Stomach (tissue), 9 donors: ENCODE measurements around the gene NAB2. TPM values are rescaled to one million over a fixed set of nuclear protein-coding genes. Genes with fewer than 3 reads are reported as not detected.

Experiments used
- DNase-seq, 2 donors: peaks; one replicate each; pipeline versions ENCODE4 v3.0.0 to v3.0.0-alpha.2; 2013 to 2019
- H3K27ac ChIP-seq, 5 donors: fragments of 200-600 bp in 4 of 5; sonication (generic) in 4 of 5; one replicate each; pipeline ENCODE4 v1.5.1; 2013 to 2019; ENCODE audit warnings: mild to moderate bottlenecking in 1 of 5, moderate library complexity in 1 of 5
- H3K27me3 ChIP-seq, 3 donors: fragments of 200-600 bp; sonication (generic); one replicate each; pipeline ENCODE4 v1.5.1; 2017 to 2019; ENCODE audit warnings: mixed run types in 1 of 3
- H3K36me3 ChIP-seq, 4 donors: fragments of 200-600 bp; sonication (generic); 1 replicate in 3 of 4; 2 replicates in 1 of 4; pipeline ENCODE4 v1.5.1; 2016 to 2019
- H3K4me1 ChIP-seq, 4 donors: fragments of 200-600 bp; sonication (generic); one replicate each; pipeline ENCODE4 v1.5.1; 2016 to 2019
- H3K4me3 ChIP-seq, 4 donors: fragments of 200-600 bp; sonication (generic) in 3 of 4; one replicate each; pipeline ENCODE4 v1.5.1; 2016 to 2019; ENCODE audit warnings: mild to moderate bottlenecking in 1 of 4
- H3K9me3 ChIP-seq, 4 donors: fragments of 200-600 bp; sonication (generic); one replicate each; pipeline ENCODE4 v1.5.1; 2016 to 2019
- CTCF ChIP-seq, 7 experiments: fragments of 450-650 bp in 4 of 7; fragments of 200-600 bp in 3 of 7; sonication (generic) in 3 of 7; IDR thresholded peaks; one replicate each; pipeline ENCODE4 v1.5.1; 2016 to 2019; ENCODE audit warnings: antibody characterized with exemption in 7 of 7, control low read depth in 2 of 7, mild to moderate bottlenecking in 1 of 7
- EP300 ChIP-seq: sonication (generic); formaldehyde crosslinking; IDR thresholded peaks from one replicate; pipeline ENCODE4 v1.6.1; 2017; ENCODE audit warnings: antibody characterized with exemption
- POLR2A ChIP-seq, 4 donors: fragments of 450-650 bp; IDR thresholded peaks; one replicate each; pipeline ENCODE4 v1.6.1; 2016; ENCODE audit warnings: antibody characterized with exemption in 4 of 4, control low read depth in 2 of 4, mild to moderate bottlenecking in 1 of 4, moderate library complexity in 1 of 4
- POLR2AphosphoS5 ChIP-seq, 3 donors: sonication (generic); formaldehyde crosslinking; IDR thresholded peaks; one replicate each; pipeline ENCODE4 v1.6.1; 2016; ENCODE audit warnings: antibody characterized with exemption in 3 of 3
- WGBS, 5 donors: extraction: QIAGEN DNeasy Blood & Tissue Kit in 3 of 5; methylation state at CpG; one replicate each; pipeline versions ENCODE4 v1.1.5 to v1.1.7; 2013 to 2018; 5-methylcytosine and 5-hydroxymethylcytosine counted together
- intact Hi-C: fragments of 100-400 bp; cut with DNase I; formaldehyde crosslinking; loops from one replicate; pipeline ENCODE4 v1.15.1; 2023; ENCODE audit warnings: low total_unique reads
- polyA plus RNA-seq, 3 donors: library from polyadenylated mRNA; stranded (reverse); fragments of 200-250 nt; gene quantifications; one replicate each; pipeline ENCODE4 v1.2.3, GENCODE V29; 2013
- total RNA-seq, 5 donors: library from RNA; depleted of rRNA; stranded (reverse); fragments of >200 nt; gene quantifications; one replicate each; pipeline versions ENCODE4 v1.1.0 to v1.2.3, GENCODE V29; 2014 to 2016
- donor health status: healthy with polysubstance abuse.
- donor health status: Bipolar disorder and iron deficiency.
- donor health status: healthy.

Gene NAB2
- total and polyA plus RNA-seq, 8 donors = 1.7 to 16.6 (median 12.1) TPM; not detected in 1

DNA sequence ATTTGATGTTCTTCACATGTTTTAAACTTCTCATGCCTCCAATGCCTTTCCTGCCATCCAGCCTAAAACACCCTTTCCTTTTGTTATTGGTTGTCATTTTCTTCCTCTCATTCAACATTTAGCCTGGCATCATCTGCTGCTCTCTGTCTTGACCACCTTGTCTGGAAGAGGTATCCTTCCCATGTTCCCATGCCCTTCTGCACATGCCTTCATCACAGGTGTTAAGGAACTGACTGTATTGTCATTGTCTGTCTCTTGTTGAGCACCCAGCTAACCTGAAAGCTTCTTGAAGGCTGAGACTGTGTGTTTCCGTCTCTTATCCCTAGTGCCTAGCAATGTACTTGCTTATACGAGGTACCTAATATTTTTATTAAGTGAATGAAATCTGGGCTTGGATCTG lies 34.9 kb downstream of the NAB2 start:
- TF ChIP-seq CTCF (IDR thresholded peaks at IDR 0.05) = no peak
- TF ChIP-seq POLR2AphosphoS5 (IDR thresholded peaks at IDR 0.05) = no peak
- no peak for TF ChIP-seq POLR2A (IDR thresholded peaks at IDR 0.05)
- no peak for TF ChIP-seq EP300
- intact Hi-C loops = loop anchor here (2.0 kb wide), 1 partner anchor 59 kb away; no protein-coding TSS in a partner anchor
- 30 to 53% (median 45%) methylated on average over 2 of the region's 2 CpGs for WGBS, 5 donors

DNA sequence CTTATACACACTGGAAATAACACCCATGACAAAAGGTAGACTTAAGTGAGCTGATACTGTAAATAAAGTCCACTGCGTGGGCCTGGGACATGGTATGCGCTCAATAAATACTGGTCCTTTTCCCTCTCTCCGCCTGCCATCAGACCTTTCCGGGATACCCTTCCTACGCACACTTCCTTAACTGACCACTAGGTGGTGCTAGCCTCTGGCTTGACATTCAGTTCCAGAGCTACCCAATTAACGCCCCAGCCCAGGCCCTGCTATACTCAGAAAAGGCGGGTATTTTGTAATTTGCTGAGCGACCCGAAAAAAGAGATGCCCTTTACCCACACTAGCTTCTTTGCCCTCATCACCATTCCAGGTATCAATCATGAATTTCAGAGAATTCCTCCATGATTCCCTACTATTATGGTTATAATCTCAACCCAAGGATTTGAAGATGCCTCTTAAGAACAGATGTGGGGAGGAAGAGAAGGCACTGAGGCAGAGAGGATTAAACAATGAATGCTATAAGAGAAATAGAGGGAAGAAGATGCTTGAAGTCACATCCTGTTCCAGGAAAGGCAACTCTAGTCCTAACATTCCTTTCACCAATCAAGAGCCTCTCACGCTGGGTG lies 35.5 kb downstream of the NAB2 start:
- Histone ChIP-seq H3K36me3 (no peaks in the 10 kb centered on the region), H3K9me3 (no peaks in the 10 kb centered on the region), H3K4me3 (no peak overlapping the region), H3K27me3 (peaks cover 0 to 11% (median 0%) of the 10 kb centered on the region in 3 donors), H3K27ac (peak overlapping the region in 1 of 5 donors; percentile 13), H3K4me1 (peaks cover 5 to 19% (median 16%) of the 10 kb centered on the region in 4 donors)
- TF ChIP-seq EP300 (no peak), POLR2AphosphoS5 (IDR thresholded peaks at IDR 0.05) (peak in 2 of 3 donors; percentile 10 to 70), CTCF (IDR thresholded peaks at IDR 0.05) (peak in 6 of 7 experiments; percentile 49 to 99 (median 96))
- WGBS, 5 donors = 12 to 14% (median 13%) methylated on average over 10 of the region's 10 CpGs
- DNase-seq = peak; percentile 80 to 92
- intact Hi-C loops = loop anchor here (2.0 kb wide), 1 partner anchor 58 kb away; no protein-coding TSS in a partner anchor

More for the DNA sequence above, 34.9 kb downstream of the NAB2 start:
- no peak for DNase-seq
- Histone ChIP-seq H3K36me3 (no peaks in the 10 kb centered on the region), H3K27ac (no peak overlapping the region), H3K4me3 (no peak overlapping the region), H3K9me3 (no peaks in the 10 kb centered on the region), H3K4me1 (peaks cover 0 to 14% (median 11%) of the 10 kb centered on the region in 4 donors), H3K27me3 (peaks cover 0 to 6% (median 0%) of the 10 kb centered on the region in 3 donors)

DNA sequence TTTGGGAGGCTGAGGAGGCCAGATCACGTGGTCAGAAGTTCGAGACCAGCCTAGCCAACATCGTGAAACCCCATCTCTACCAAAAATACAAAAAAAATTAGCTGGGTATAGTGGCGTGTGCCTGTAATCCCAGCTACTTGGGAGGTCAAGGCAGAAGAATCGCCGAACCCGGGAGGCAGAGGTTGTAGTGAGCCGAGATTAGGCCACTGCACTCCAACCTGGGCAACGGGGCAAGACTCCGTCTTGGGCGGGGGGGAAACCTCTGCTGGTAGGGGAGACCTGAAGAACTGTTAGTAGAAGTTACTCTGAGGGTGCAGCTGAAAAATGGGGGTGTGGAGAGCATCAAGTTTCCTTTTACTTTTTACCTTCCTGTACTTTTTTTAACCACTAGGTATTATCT lies 37.1 kb downstream of the NAB2 start:
- peak overlapping the region in 1 of 5 donors; percentile 96 for H3K27ac ChIP-seq
- H3K9me3 ChIP-seq = no peaks in the 10 kb centered on the region
- 92 to 97% (median 94%) methylated on average over 11 of the region's 11 CpGs for WGBS, 5 donors
- peaks cover 13 to 34% (median 26%) of the 10 kb centered on the region in 4 donors for H3K4me1 ChIP-seq
- no peak for DNase-seq
- no peak for TF ChIP-seq CTCF (IDR thresholded peaks at IDR 0.05)
- TF ChIP-seq EP300 = no peak
- no peak for TF ChIP-seq POLR2A (IDR thresholded peaks at IDR 0.05)
- no peak for TF ChIP-seq POLR2AphosphoS5 (IDR thresholded peaks at IDR 0.05)
- H3K4me3 ChIP-seq = no peak overlapping the region
- intact Hi-C loops = no loop called here
- peaks cover 0 to 13% (median 0%) of the 10 kb centered on the region in 3 donors for H3K27me3 ChIP-seq
- H3K36me3 ChIP-seq = no peaks in the 10 kb centered on the region

DNA sequence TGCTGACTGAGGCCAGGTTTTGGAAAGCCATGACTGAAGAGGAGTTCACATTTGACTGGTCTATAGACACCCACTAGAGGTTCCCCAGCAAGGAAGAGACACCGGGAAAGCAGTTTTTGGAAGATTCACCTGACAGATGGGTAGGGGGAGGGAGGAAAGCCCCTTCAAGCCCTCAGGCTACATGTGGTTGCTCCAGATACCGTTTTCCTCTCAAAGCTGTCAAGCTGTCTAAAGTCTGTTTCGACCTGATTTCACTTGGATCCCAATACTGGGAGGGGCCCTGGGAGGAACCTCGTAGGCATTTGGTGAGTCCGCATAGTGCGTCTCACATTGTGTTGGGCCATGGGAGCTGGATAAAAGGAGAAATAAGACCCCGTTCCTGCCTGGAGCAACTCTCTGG lies 37.6 kb downstream of the NAB2 start:
- Histone ChIP-seq H3K4me1 (peaks cover 16 to 39% (median 28%) of the 10 kb centered on the region in 4 donors), H3K36me3 (no peaks in the 10 kb centered on the region), H3K27ac (peak overlapping the region in 4 of 5 donors; percentile 94 to 98 (median 96)), H3K4me3 (peak overlapping the region in 1 of 4 donors; percentile 80), H3K9me3 (no peaks in the 10 kb centered on the region), H3K27me3 (peaks cover 0 to 13% (median 0%) of the 10 kb centered on the region in 3 donors)
- TF ChIP-seq POLR2A (IDR thresholded peaks at IDR 0.05) (no peak), CTCF (IDR thresholded peaks at IDR 0.05) (no peak), EP300 (no peak), POLR2AphosphoS5 (IDR thresholded peaks at IDR 0.05) (no peak)
- intact Hi-C loops = no loop called here
- no peak for DNase-seq
- 52 to 57% (median 55%) methylated on average over 7 of the region's 7 CpGs for WGBS, 5 donors
